Measurements from ENCODE around the gene TSTD2.

DNA sequence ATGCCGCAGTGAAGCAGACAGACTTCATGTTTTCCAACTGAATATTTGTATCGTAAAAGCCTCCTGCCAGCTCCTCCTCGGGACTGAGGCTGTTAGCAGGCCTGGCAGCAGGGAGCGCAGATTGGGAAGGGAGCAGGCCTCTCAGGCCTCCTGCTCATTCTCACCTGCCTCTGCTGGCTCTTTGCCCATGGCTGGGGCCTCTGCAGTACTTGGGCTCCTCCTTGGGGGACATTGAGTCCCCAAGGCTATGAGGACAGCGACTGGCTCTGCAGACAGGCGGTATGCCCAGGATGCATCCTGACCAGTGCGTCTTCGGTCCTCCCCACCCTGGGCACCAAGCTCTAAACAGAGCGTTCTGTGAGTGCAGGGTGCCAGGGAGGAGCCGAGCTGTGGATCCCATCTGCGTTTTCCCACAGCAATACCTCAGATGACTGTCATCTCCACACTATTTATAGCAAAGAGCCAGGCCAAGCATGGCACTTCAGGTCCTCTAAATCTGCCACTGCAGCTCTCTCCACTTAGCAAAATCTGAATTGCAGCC lies 38.7 kb downstream of the TSTD2 start:
- TF ChIP-seq, protein P1, sequence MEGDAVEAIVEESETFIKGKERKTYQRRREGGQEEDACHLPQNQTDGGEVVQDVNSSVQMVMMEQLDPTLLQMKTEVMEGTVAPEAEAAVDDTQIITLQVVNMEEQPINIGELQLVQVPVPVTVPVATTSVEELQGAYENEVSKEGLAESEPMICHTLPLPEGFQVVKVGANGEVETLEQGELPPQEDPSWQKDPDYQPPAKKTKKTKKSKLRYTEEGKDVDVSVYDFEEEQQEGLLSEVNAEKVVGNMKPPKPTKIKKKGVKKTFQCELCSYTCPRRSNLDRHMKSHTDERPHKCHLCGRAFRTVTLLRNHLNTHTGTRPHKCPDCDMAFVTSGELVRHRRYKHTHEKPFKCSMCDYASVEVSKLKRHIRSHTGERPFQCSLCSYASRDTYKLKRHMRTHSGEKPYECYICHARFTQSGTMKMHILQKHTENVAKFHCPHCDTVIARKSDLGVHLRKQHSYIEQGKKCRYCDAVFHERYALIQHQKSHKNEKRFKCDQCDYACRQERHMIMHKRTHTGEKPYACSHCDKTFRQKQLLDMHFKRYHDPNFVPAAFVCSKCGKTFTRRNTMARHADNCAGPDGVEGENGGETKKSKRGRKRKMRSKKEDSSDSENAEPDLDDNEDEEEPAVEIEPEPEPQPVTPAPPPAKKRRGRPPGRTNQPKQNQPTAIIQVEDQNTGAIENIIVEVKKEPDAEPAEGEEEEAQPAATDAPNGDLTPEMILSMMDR (IDR thresholded peaks at IDR 0.05) = no peak
- no peak for TF ChIP-seq POLR2A (IDR thresholded peaks at IDR 0.05)

All from esophagus squamous epithelium (tissue), 4 donors.